SK-N-MC (cell line): Measurements from ENCODE around the gene ANGEL1.

Experiments
- EZH2 ChIP-seq: fragments of 200-600 bp; sonication (generic); IDR thresholded peaks from one replicate; pipeline ENCODE4 v1.6.1; 2017; ENCODE audit warnings: antibody characterized with exemption
- POLR2AphosphoS5 ChIP-seq: IDR thresholded peaks from 2 replicates; pipeline ENCODE4 v1.6.1; 2012; ENCODE audit warnings: mild to moderate bottlenecking, low read depth, low read length, borderline replicate concordance

- TF ChIP-seq EZH2 (no peak), POLR2AphosphoS5 (no peak)
These were observed 58.1 kb downstream of the ANGEL1 start for GRCh38 chr14:76754586-76754985.
